MCF 10A (cell line): ENCODE data around the gene ANKRD28. TPM values are rescaled to one million over a fixed set of nuclear protein-coding genes. Genes with fewer than 3 reads are reported as not detected.

ENCODE experiments used
- BruUV-seq: library from RNA; stranded (reverse); fragments of 400-500 nt; replicated peaks from 2 replicates; lab custom pipeline; 2021; lab: Mats Ljungman, UMichigan
- CTCF ChIA-PET: fragments of 300-600 bp; sonication (Branson Sonifier 250); formaldehyde crosslinking; extraction: SDS; loops from one replicate; lab custom pipeline; 2021; ENCODE audit warnings: antibody characterized with exemption, inconsistent platforms; lab: Yijun Ruan, JAX
- POLR2A ChIA-PET: fragments of 300-600, 350-650 bp; sonication (Branson Sonifier 250); formaldehyde crosslinking; extraction: SDS; loops from one replicate; lab custom pipeline; 2020; ENCODE audit warnings: antibody characterized with exemption, inconsistent platforms; lab: Yijun Ruan, JAX
- DNase-seq: peaks from one replicate; pipeline ENCODE4 v3.0.0-alpha.2; 2018; ENCODE audit not compliant: unreplicated experiment
- H3K27ac Mint-ChIP-seq: one replicate; pipeline ENCODE4 v1.8.0; 2022; ENCODE audit warnings: mild to moderate bottlenecking, low read depth, mixed read lengths; ENCODE audit not compliant: unreplicated experiment
- H3K27me3 Mint-ChIP-seq: one replicate; pipeline ENCODE4 v1.8.0; 2022; ENCODE audit warnings: mixed read lengths; ENCODE audit not compliant: insufficient read depth, unreplicated experiment
- H3K36me3 Mint-ChIP-seq: one replicate; pipeline ENCODE4 v1.8.0; 2022; ENCODE audit warnings: mild to moderate bottlenecking, moderate library complexity, mixed read lengths; ENCODE audit not compliant: insufficient read depth, unreplicated experiment
- H3K4me1 Mint-ChIP-seq: one replicate; pipeline ENCODE4 v1.8.0; 2022; ENCODE audit warnings: mixed read lengths; ENCODE audit not compliant: insufficient read depth, unreplicated experiment
- H3K4me3 Mint-ChIP-seq: one replicate; pipeline ENCODE4 v1.8.0; 2022; ENCODE audit warnings: mild to moderate bottlenecking, moderate library complexity, mixed read lengths; ENCODE audit not compliant: unreplicated experiment
- H3K9me3 Mint-ChIP-seq: one replicate; pipeline ENCODE4 v1.8.0; 2022; ENCODE audit warnings: mixed read lengths; ENCODE audit not compliant: unreplicated experiment
- CTCF ChIP-seq: fragments of 200-600 bp; IDR thresholded peaks from one replicate; pipeline ENCODE4 v1.8.0; 2022; ENCODE audit warnings: antibody characterized with exemption, mild to moderate bottlenecking; ENCODE audit not compliant: unreplicated experiment
- intact Hi-C: fragments of 100-400 bp; cut with micrococcal nuclease; formaldehyde crosslinking; loops from 2 replicates; pipeline ENCODE4 v1.14.1; 2022
- total RNA-seq: library from RNA; stranded (reverse); gene quantifications from 2 replicates; pipeline ENCODE4 v1.2.3, GENCODE V29; 2022

Gene ANKRD28
- total RNA-seq, 1 experiment from 2014 or later, result 79.0 TPM

- CTCF ChIA-PET, result no interaction called here
- DNase-seq, result no peak
- TF ChIP-seq CTCF, result no peak
- BruUV-seq, result no TSS peak
- POLR2A ChIA-PET, result no interaction called here
- H3K27me3 Mint-ChIP-seq, result no peaks in the 10 kb centered on the region
- no peak overlapping the region for H3K27ac Mint-ChIP-seq
- no peak overlapping the region for H3K4me3 Mint-ChIP-seq
- no peaks in the 10 kb centered on the region for H3K9me3 Mint-ChIP-seq
- intact Hi-C loops, result no loop called here
- no peaks in the 10 kb centered on the region for H3K4me1 Mint-ChIP-seq
- peaks cover 32% of the 10 kb centered on the region for H3K36me3 Mint-ChIP-seq
Measured at GRCh38 chr3:15679306-15679705, 118.5 kb downstream of the ANKRD28 start.

- POLR2A ChIA-PET, result no interaction called here
- DNase-seq, result no peak
- intact Hi-C loops, result no loop called here
Measured at GRCh38 chr3:15676259-15676658, 121.5 kb downstream of the ANKRD28 start.

DNA sequence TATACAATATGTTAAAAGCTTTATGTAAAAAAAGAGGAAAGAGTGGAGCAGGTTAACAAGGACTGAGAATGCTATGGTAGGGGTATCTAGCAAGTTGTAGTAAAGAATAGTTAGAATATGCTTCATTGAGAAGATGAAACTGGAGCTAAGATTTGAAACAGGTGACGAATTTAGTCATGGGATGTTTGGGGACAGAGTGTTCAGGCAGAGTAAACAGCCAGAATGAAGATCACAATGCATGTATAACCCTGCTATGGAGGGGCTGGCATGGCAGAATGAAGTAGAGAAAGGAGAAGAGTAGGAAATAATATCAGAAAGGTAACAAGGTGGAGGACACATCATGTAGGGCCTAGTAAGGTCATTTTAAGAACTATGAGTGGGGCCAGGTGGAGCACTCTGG, 124.2 kb downstream of the ANKRD28 start:
- H3K27me3 Mint-ChIP-seq, result no peaks in the 10 kb centered on the region
- ChIA-PET POLR2A (no interaction called here), CTCF (no interaction called here)
- H3K4me3 Mint-ChIP-seq, result no peak overlapping the region
- H3K4me1 Mint-ChIP-seq, result no peaks in the 10 kb centered on the region
- no peak overlapping the region for H3K27ac Mint-ChIP-seq
- no peak for DNase-seq
- no peaks in the 10 kb centered on the region for H3K9me3 Mint-ChIP-seq
- no peak for TF ChIP-seq CTCF
- BruUV-seq, result no TSS peak
- intact Hi-C loops, result no loop called here
- H3K36me3 Mint-ChIP-seq, result peaks cover 40% of the 10 kb centered on the region

More at GRCh38 chr3:15676259-15676658, 121.5 kb downstream of the ANKRD28 start:
- CTCF ChIA-PET, result no interaction called here
- no peaks in the 10 kb centered on the region for H3K4me1 Mint-ChIP-seq
- no TSS peak for BruUV-seq
- H3K36me3 Mint-ChIP-seq, result peaks cover 29% of the 10 kb centered on the region
- H3K4me3 Mint-ChIP-seq, result no peak overlapping the region
- no peak overlapping the region for H3K27ac Mint-ChIP-seq
- no peak for TF ChIP-seq CTCF
- H3K9me3 Mint-ChIP-seq, result no peaks in the 10 kb centered on the region
- H3K27me3 Mint-ChIP-seq, result no peaks in the 10 kb centered on the region

- ChIA-PET POLR2A (interaction anchor here (1.0 to 2.5 kb wide), 2 partner anchors 10 to 32 kb away, joined by 3 to 9 read pairs; no protein-coding TSS in a partner anchor), CTCF (no interaction called here)
- Mint-ChIP-seq H3K27ac (no peak overlapping the region), H3K9me3 (peaks cover 17% of the 10 kb centered on the region), H3K4me3 (no peak overlapping the region), H3K36me3 (peaks cover 90% of the 10 kb centered on the region), H3K27me3 (no peaks in the 10 kb centered on the region), H3K4me1 (no peaks in the 10 kb centered on the region)
- intact Hi-C loops, result no loop called here
- TF ChIP-seq CTCF, result no peak
- no TSS peak for BruUV-seq
- no peak for DNase-seq
Measured at GRCh38 chr3:15667484-15667883, 130.3 kb downstream of the ANKRD28 start.
